LHCN-M2 (cell line): ENCODE data around the gene SH3BGRL2. TPM values are rescaled to one million over a fixed set of nuclear protein-coding genes. Genes with fewer than 3 reads are reported as not detected.
A peak's percentile ranks its signal among the peaks of the same experiment; 100 is the strongest.

Experiments used
- DNase-seq: peaks from one replicate; pipeline ENCODE4 v3.0.0-alpha.2; 2012; ENCODE audit warnings: low read depth
- polyA plus RNA-seq: library from polyadenylated mRNA; unstranded; fragments of >200 nt; gene quantifications from one replicate; pipeline ENCODE4 v1.2.1, GENCODE V29; 2012; ENCODE audit warnings: missing spikeins
- total RNA-seq: library from RNA; depleted of rRNA; stranded (reverse); fragments of >200 nt; gene quantifications from 2 replicates; pipeline ENCODE4 v1.2.3, GENCODE V29; 2014; rRNA removed

The SH3BGRL2 gene
- 1.5 and 1.7 TPM in 2 replicates for total RNA-seq
- 0.33 TPM for polyA plus RNA-seq

GRCh38 chr6:79630883-79631692 lies at the start of gene SH3BGRL2:
Gene SH3BGRL2 (plus strand): TSS chr6:79631329. CDS start chr6:79631462, 133 bp downstream.
- DNase-seq: peak; percentile 50

- no peak for DNase-seq
Observed at GRCh38 chr6:79584332-79584731, 46.8 kb upstream of the SH3BGRL2 start.

- DNase-seq: peak; percentile 40
Observed at GRCh38 chr6:79586548-79586947, 44.6 kb upstream of the SH3BGRL2 start.

- no peak for DNase-seq
Observed at GRCh38 chr6:79589701-79590100, 41.4 kb upstream of the SH3BGRL2 start.

GRCh38 chr6:79597155-79597554 lies 34.0 kb upstream of the SH3BGRL2 start:
- no peak for DNase-seq

GRCh38 chr6:79598012-79598411 lies 33.1 kb upstream of the SH3BGRL2 start:
- no peak for DNase-seq

- no peak for DNase-seq
Observed at GRCh38 chr6:79599725-79600259, 31.3 kb upstream of the SH3BGRL2 start.

GRCh38 chr6:79600313-79600712 lies 30.8 kb upstream of the SH3BGRL2 start:
- no peak for DNase-seq

- peak; percentile 74 for DNase-seq
Observed at GRCh38 chr6:79600812-79601609, 30.1 kb upstream of the SH3BGRL2 start.

- DNase-seq: peak; percentile 15
Observed at GRCh38 chr6:79602859-79603258, 28.3 kb upstream of the SH3BGRL2 start.

GRCh38 chr6:79604583-79605037 lies 26.5 kb upstream of the SH3BGRL2 start:
- DNase-seq: peak; percentile 61

- DNase-seq: peak; percentile 9
Observed at GRCh38 chr6:79605061-79605460, 26.1 kb upstream of the SH3BGRL2 start.

- no peak for DNase-seq
Observed at GRCh38 chr6:79605968-79606764, 25.0 kb upstream of the SH3BGRL2 start.

GRCh38 chr6:79607000-79607399 lies 24.1 kb upstream of the SH3BGRL2 start:
- peak; percentile 23 for DNase-seq

GRCh38 chr6:79608334-79609224 lies 22.6 kb upstream of the SH3BGRL2 start:
- no peak for DNase-seq

GRCh38 chr6:79609225-79609595 lies 21.9 kb upstream of the SH3BGRL2 start:
- no peak for DNase-seq

GRCh38 chr6:79610306-79611009 lies 20.7 kb upstream of the SH3BGRL2 start:
- DNase-seq: no peak

GRCh38 chr6:79612457-79612856 lies 18.7 kb upstream of the SH3BGRL2 start:
- no peak for DNase-seq

- DNase-seq: no peak
Observed at GRCh38 chr6:79612918-79613317, 18.2 kb upstream of the SH3BGRL2 start.

- DNase-seq: no peak
Observed at GRCh38 chr6:79613912-79614311, 17.2 kb upstream of the SH3BGRL2 start.
